IMR-90 (cell line): Measurements from ENCODE around the gene UBL3.

Source experiments
- CEBPB ChIP-seq: IDR thresholded peaks from 2 replicates; pipeline ENCODE4 v1.6.1; 2012; ENCODE audit warnings: low read depth, low read length, improper control_type of control experiment
- CTCF ChIP-seq: conservative IDR thresholded peaks from 2 replicates; pipeline ENCODE4 v1.5.1; 2012; ENCODE audit warnings: mild to moderate bottlenecking, low read depth, low read length, improper control_type of control experiment
- ELK1 ChIP-seq: fragments of 150-350 bp; IDR thresholded peaks from 2 replicates; pipeline ENCODE4 v1.6.1; 2016; ENCODE audit warnings: low read depth, mild to moderate bottlenecking, low read length, moderate library complexity, borderline replicate concordance
- FOS ChIP-seq: fragments of 150-350 bp; IDR thresholded peaks from 2 replicates; pipeline ENCODE4 v1.6.1; 2016; ENCODE audit warnings: low read depth, low read length
- MAZ ChIP-seq: IDR thresholded peaks from 2 replicates; pipeline ENCODE4 v1.6.1; 2012; ENCODE audit warnings: low read depth, mild to moderate bottlenecking, low read length, improper control_type of control experiment, moderate library complexity, borderline replicate concordance
- POLR2A ChIP-seq: IDR thresholded peaks from 2 replicates; pipeline ENCODE4 v1.6.1; 2012; ENCODE audit warnings: mild to moderate bottlenecking, low read depth, low read length
- RAD21 ChIP-seq: IDR thresholded peaks from 2 replicates; pipeline ENCODE4 v1.6.1; 2012; ENCODE audit warnings: low read length, improper control_type of control experiment
- RCOR1 ChIP-seq: IDR thresholded peaks from 2 replicates; pipeline ENCODE4 v1.6.1; 2012; ENCODE audit warnings: mild to moderate bottlenecking, low read length, improper control_type of control experiment; ENCODE audit not compliant: insufficient replicate concordance
- RFX5 ChIP-seq: IDR thresholded peaks from 2 replicates; pipeline ENCODE4 v1.8.0; 2012; ENCODE audit warnings: low read depth, mild to moderate bottlenecking, low read length, moderate library complexity
- SMC3 ChIP-seq: fragments of 150-350 bp; IDR thresholded peaks from 2 replicates; pipeline ENCODE4 v1.6.1; 2016; ENCODE audit warnings: low read depth, mild to moderate bottlenecking, antibody characterized with exemption, low read length, moderate library complexity
- USF2 ChIP-seq: fragments of 150-350 bp; IDR thresholded peaks from 2 replicates; pipeline ENCODE4 v1.6.1; 2017; ENCODE audit warnings: mild to moderate bottlenecking, antibody characterized with exemption, low read length, low read depth

GRCh38 chr13:29791508-29791907 lies 58.9 kb downstream of the UBL3 start:
- TF ChIP-seq RAD21 (no peak), FOS (no peak), CTCF (no peak), CEBPB (no peak), RCOR1 (no peak), SMC3 (no peak), POLR2A (no peak), USF2 (no peak), RFX5 (no peak), ELK1 (no peak), MAZ (no peak)
